H1 (cell line): ENCODE results near the gene UBASH3B.

Experiments
- CTBP2 ChIP-seq: IDR thresholded peaks from 2 replicates; pipeline ENCODE4 v1.7.0; 2011; ENCODE audit warnings: borderline replicate concordance, mild to moderate bottlenecking, moderate library complexity, mixed read lengths, low read length; ENCODE audit not compliant: insufficient read depth, insufficient read length
- EP300 ChIP-seq, 2 experiments: IDR thresholded peaks; 1 replicate in 1 of 2; 2 replicates in 1 of 2; pipeline ENCODE4 v1.6.1; 2011 to 2012; ENCODE audit warnings: low read depth in 2 of 2, low read length in 2 of 2, mild to moderate bottlenecking in 2 of 2, borderline replicate concordance in 1 of 2, inconsistent platforms in 1 of 2, moderate library complexity in 1 of 2
- POLR2AphosphoS5 ChIP-seq: IDR thresholded peaks from 2 replicates; pipeline ENCODE4 v1.6.1; 2011; ENCODE audit warnings: low read depth, low read length
- RAD21 ChIP-seq, 2 experiments: IDR thresholded peaks in 1 of 2; conservative IDR thresholded peaks in 1 of 2; 2 replicates each; pipeline ENCODE4 v1.6.1; 2011; ENCODE audit warnings: low read depth in 2 of 2, low read length in 2 of 2, improper control_type of control experiment in 1 of 2, inconsistent platforms in 1 of 2, mild to moderate bottlenecking in 1 of 2, moderate library complexity in 1 of 2
- RNF2 ChIP-seq: fragments of 200-900, 300-1000 bp; sonication (generic); IDR thresholded peaks from 2 replicates; pipeline ENCODE4 v1.7.1; 2016; ENCODE audit warnings: borderline replicate concordance, low read depth, mild to moderate bottlenecking, antibody characterized with exemption, low read length; ENCODE audit not compliant: poor library complexity, severe bottlenecking; ENCODE audit errors: missing control alignments
- TBP ChIP-seq: IDR thresholded peaks from 2 replicates; pipeline ENCODE4 v1.6.1; 2011; ENCODE audit warnings: low read depth, low read length, improper control_type of control experiment
- YY1 ChIP-seq: IDR thresholded peaks from 2 replicates; pipeline ENCODE4 v1.6.1; 2011; ENCODE audit warnings: low read depth, mild to moderate bottlenecking, low read length
- TF ChIP-seq, protein P1 (sequence below): IDR thresholded peaks from 2 replicates; pipeline ENCODE4 v1.6.1; 2012; ENCODE audit warnings: inconsistent platforms
- TF ChIP-seq, protein P2 (sequence below), 3 experiments: IDR thresholded peaks; 1 replicate in 2 of 3; 2 replicates in 1 of 3; pipeline versions ENCODE4 v1.5.1 to v1.6.1; 2011; ENCODE audit warnings: low read length in 3 of 3, mild to moderate bottlenecking in 3 of 3, inconsistent platforms in 2 of 3, low read depth in 1 of 3, moderate library complexity in 1 of 3; ENCODE audit not compliant: insufficient read depth in 1 of 3; ENCODE audit errors: control extremely low read depth in 1 of 3
- TF ChIP-seq, protein P3 (sequence below): IDR thresholded peaks from 2 replicates; pipeline ENCODE4 v1.6.1; 2011; ENCODE audit warnings: low read length, improper control_type of control experiment

DNA sequence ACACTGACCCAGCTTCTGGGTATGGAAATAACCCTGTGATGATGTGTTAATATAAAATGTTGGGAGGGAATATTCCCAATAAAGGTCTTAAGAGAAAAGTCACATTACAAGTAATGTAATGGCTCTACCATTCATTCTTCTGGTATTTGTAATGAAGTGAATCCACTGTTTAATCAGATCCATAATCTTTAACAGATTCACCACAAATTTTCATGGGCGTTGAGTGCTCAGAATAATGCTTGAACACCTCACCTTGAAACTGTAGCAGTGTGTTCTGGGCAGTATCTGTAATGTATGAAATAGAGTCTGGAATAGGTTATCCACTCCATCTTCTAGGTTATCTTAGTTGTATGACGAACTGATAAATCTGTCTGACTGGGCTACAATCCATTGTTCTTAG lies 156.2 kb downstream of the UBASH3B start:
- TF ChIP-seq YY1 (no peak), EP300 (IDR thresholded peaks at IDR 0.05; ENCODE audit: borderline replicate concordance in 1 of 2, low read depth in 2 of 2, low read length in 2 of 2) (no peak), RNF2 (no peak), RAD21 (IDR thresholded peaks at IDR 0.05 in 1 of 2, conservative IDR thresholded peaks at IDR 0.05 in 1 of 2; ENCODE audit: low read depth in 2 of 2, low read length in 2 of 2) (no peak), CTBP2 (no peak), POLR2AphosphoS5 (no peak), TBP (no peak)
- TF ChIP-seq, protein P1, sequence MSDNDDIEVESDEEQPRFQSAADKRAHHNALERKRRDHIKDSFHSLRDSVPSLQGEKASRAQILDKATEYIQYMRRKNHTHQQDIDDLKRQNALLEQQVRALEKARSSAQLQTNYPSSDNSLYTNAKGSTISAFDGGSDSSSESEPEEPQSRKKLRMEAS, result no peak
- TF ChIP-seq, protein P2, sequence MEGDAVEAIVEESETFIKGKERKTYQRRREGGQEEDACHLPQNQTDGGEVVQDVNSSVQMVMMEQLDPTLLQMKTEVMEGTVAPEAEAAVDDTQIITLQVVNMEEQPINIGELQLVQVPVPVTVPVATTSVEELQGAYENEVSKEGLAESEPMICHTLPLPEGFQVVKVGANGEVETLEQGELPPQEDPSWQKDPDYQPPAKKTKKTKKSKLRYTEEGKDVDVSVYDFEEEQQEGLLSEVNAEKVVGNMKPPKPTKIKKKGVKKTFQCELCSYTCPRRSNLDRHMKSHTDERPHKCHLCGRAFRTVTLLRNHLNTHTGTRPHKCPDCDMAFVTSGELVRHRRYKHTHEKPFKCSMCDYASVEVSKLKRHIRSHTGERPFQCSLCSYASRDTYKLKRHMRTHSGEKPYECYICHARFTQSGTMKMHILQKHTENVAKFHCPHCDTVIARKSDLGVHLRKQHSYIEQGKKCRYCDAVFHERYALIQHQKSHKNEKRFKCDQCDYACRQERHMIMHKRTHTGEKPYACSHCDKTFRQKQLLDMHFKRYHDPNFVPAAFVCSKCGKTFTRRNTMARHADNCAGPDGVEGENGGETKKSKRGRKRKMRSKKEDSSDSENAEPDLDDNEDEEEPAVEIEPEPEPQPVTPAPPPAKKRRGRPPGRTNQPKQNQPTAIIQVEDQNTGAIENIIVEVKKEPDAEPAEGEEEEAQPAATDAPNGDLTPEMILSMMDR (IDR thresholded peaks at IDR 0.05; ENCODE audit: control extremely low read depth in 1 of 3, insufficient read depth in 1 of 3, low read depth in 1 of 3, low read length in 3 of 3), result no peak
- TF ChIP-seq, protein P3, sequence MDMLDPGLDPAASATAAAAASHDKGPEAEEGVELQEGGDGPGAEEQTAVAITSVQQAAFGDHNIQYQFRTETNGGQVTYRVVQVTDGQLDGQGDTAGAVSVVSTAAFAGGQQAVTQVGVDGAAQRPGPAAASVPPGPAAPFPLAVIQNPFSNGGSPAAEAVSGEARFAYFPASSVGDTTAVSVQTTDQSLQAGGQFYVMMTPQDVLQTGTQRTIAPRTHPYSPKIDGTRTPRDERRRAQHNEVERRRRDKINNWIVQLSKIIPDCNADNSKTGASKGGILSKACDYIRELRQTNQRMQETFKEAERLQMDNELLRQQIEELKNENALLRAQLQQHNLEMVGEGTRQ, result no peak
